Astrocyte (in vitro differentiated cells and primary cell): ENCODE results near the gene PIK3CD. TPM values are rescaled to one million over a fixed set of nuclear protein-coding genes. Genes with fewer than 3 reads are reported as not detected.
A peak's percentile ranks its signal among the peaks of the same experiment; 100 is the strongest.

Experiments used
- DNase-seq: peaks from one replicate; pipeline ENCODE4 v3.0.0-alpha.2; 2010; ENCODE audit warnings: low read depth
- FAIRE-seq: peaks from 2 replicates; lab custom pipeline; 2011; peaks lifted over from hg19 to GRCh38; lab: Jason Lieb, UNC
- H2AFZ ChIP-seq: 2 replicates; pipeline ENCODE4 v1.6.0; 2012; ENCODE audit warnings: low read depth, low read length, inconsistent platforms
- H3K27ac ChIP-seq: 2 replicates; pipeline ENCODE4 v1.5.1; 2011; ENCODE audit warnings: low read depth, low read length, inconsistent platforms
- H3K27me3 ChIP-seq: 2 replicates; pipeline ENCODE4 v1.6.0; 2011; ENCODE audit warnings: low read length, inconsistent platforms; ENCODE audit not compliant: insufficient read depth
- H3K36me3 ChIP-seq: 2 replicates; pipeline ENCODE4 v1.5.1; 2011; ENCODE audit warnings: low read length, inconsistent platforms; ENCODE audit not compliant: insufficient read depth
- H3K4me1 ChIP-seq: 2 replicates; pipeline ENCODE4 v1.5.1; 2011; ENCODE audit warnings: low read length, inconsistent platforms; ENCODE audit not compliant: insufficient read depth
- H3K4me2 ChIP-seq: 2 replicates; pipeline ENCODE4 v1.6.0; 2012; ENCODE audit warnings: low read length, inconsistent platforms
- H3K4me3 ChIP-seq: 2 replicates; pipeline ENCODE4 v1.5.1; 2011; ENCODE audit warnings: low read depth, mild to moderate bottlenecking, low read length, inconsistent platforms; ENCODE audit not compliant: insufficient read depth
- H3K79me2 ChIP-seq: 2 replicates; pipeline ENCODE4 v1.6.0; 2012; ENCODE audit warnings: mild to moderate bottlenecking, low read length, inconsistent platforms; ENCODE audit not compliant: insufficient read depth
- H3K9ac ChIP-seq: 2 replicates; pipeline ENCODE4 v1.6.0; 2012; ENCODE audit warnings: mild to moderate bottlenecking, low read length, inconsistent platforms
- H3K9me3 ChIP-seq: 2 replicates; pipeline ENCODE4 v1.5.1; 2012; ENCODE audit warnings: low read depth, mild to moderate bottlenecking, low read length, inconsistent platforms; ENCODE audit not compliant: insufficient read depth
- H4K20me1 ChIP-seq: 2 replicates; pipeline ENCODE4 v1.6.0; 2012; ENCODE audit warnings: low read length, inconsistent platforms; ENCODE audit not compliant: insufficient read depth
- H3K27ac Mint-ChIP-seq: one replicate; pipeline ENCODE4 v1.8.0; 2021; ENCODE audit warnings: mild to moderate bottlenecking, mixed read lengths; ENCODE audit not compliant: unreplicated experiment
- H3K27me3 Mint-ChIP-seq: one replicate; pipeline ENCODE4 v1.8.0; 2021; ENCODE audit warnings: low read depth, mixed read lengths; ENCODE audit not compliant: unreplicated experiment
- H3K36me3 Mint-ChIP-seq: one replicate; pipeline ENCODE4 v1.8.0; 2021; ENCODE audit warnings: low read depth, mixed read lengths; ENCODE audit not compliant: unreplicated experiment
- H3K4me1 Mint-ChIP-seq: one replicate; pipeline ENCODE4 v1.8.0; 2021; ENCODE audit warnings: low read depth, mixed read lengths; ENCODE audit not compliant: unreplicated experiment
- H3K4me3 Mint-ChIP-seq: one replicate; pipeline ENCODE4 v1.8.0; 2021; ENCODE audit warnings: mild to moderate bottlenecking, moderate library complexity, mixed read lengths; ENCODE audit not compliant: unreplicated experiment
- H3K9me3 Mint-ChIP-seq: one replicate; pipeline ENCODE4 v1.8.0; 2021; ENCODE audit warnings: mild to moderate bottlenecking, mixed read lengths; ENCODE audit not compliant: unreplicated experiment
- CTCF ChIP-seq: IDR thresholded peaks from 2 replicates; pipeline ENCODE4 v1.5.1; 2011; ENCODE audit warnings: low read depth, mild to moderate bottlenecking, inconsistent platforms, low read length, moderate library complexity; ENCODE audit not compliant: insufficient read depth
- EZH2 ChIP-seq: IDR thresholded peaks from 2 replicates; pipeline ENCODE4 v1.6.1; 2012; ENCODE audit warnings: mild to moderate bottlenecking, low read length, inconsistent platforms; ENCODE audit not compliant: insufficient read depth
- total RNA-seq: library from RNA; stranded (reverse); gene quantifications from 2 replicates; pipeline ENCODE4 v1.2.1, GENCODE V29; 2021

Gene PIK3CD
- total RNA-seq, 1 donor from 2014 or later: 29.5 TPM

- H3K9me3 ChIP-seq: no peaks in the 10 kb centered on the region
- no peak overlapping the region for H3K27ac ChIP-seq
- FAIRE-seq: no peak
- H3K27me3 ChIP-seq: no peaks in the 10 kb centered on the region
- no peak overlapping the region for H2AFZ ChIP-seq
- Mint-ChIP-seq H3K27me3 (no peaks in the 10 kb centered on the region), H3K27ac (no peak overlapping the region), H3K4me3 (no peak overlapping the region), H3K4me1 (peaks cover 28% of the 10 kb centered on the region), H3K36me3 (peaks cover 11% of the 10 kb centered on the region), H3K9me3 (peaks cover 2% of the 10 kb centered on the region)
- no peak for DNase-seq
- H3K36me3 ChIP-seq: no peaks in the 10 kb centered on the region
- peaks cover 36% of the 10 kb centered on the region for H3K79me2 ChIP-seq
- no peaks in the 10 kb centered on the region for H4K20me1 ChIP-seq
- H3K4me1 ChIP-seq: peaks cover 23% of the 10 kb centered on the region
- H3K4me2 ChIP-seq: no peak overlapping the region
- TF ChIP-seq EZH2: no peak
- no peak for TF ChIP-seq CTCF
- H3K4me3 ChIP-seq: no peak overlapping the region
- H3K9ac ChIP-seq: no peak overlapping the region
Measured at GRCh38 chr1:9703681-9704080, 52.1 kb downstream of the PIK3CD start.

- H3K36me3 Mint-ChIP-seq: peaks cover 11% of the 10 kb centered on the region
- peaks cover 2% of the 10 kb centered on the region for H3K9me3 Mint-ChIP-seq
- DNase-seq (peak; percentile 61), FAIRE-seq (no peak)
- H3K4me1 Mint-ChIP-seq: peaks cover 15% of the 10 kb centered on the region
- Histone ChIP-seq H3K9ac (no peak overlapping the region), H2AFZ (no peak overlapping the region), H3K27ac (peak overlapping the region; percentile 17), H3K4me1 (peaks cover 19% of the 10 kb centered on the region), H3K36me3 (peaks cover 3% of the 10 kb centered on the region), H3K9me3 (no peaks in the 10 kb centered on the region), H3K27me3 (no peaks in the 10 kb centered on the region), H3K4me3 (no peak overlapping the region), H3K79me2 (peaks cover 31% of the 10 kb centered on the region), H4K20me1 (no peaks in the 10 kb centered on the region), H3K4me2 (peak overlapping the region; percentile 59)
- H3K27me3 Mint-ChIP-seq: no peaks in the 10 kb centered on the region
- no peak overlapping the region for H3K4me3 Mint-ChIP-seq
- H3K27ac Mint-ChIP-seq: peak overlapping the region; percentile 58
- no peak for TF ChIP-seq EZH2
- no peak for TF ChIP-seq CTCF
Measured at GRCh38 chr1:9705337-9706093, 54.0 kb downstream of the PIK3CD start.

GRCh38 chr1:9706178-9706577 lies 54.6 kb downstream of the PIK3CD start:
- Mint-ChIP-seq H3K9me3 (peaks cover 2% of the 10 kb centered on the region), H3K36me3 (peaks cover 10% of the 10 kb centered on the region), H3K4me3 (no peak overlapping the region), H3K27ac (no peak overlapping the region), H3K4me1 (peaks cover 9% of the 10 kb centered on the region), H3K27me3 (no peaks in the 10 kb centered on the region)
- FAIRE-seq: no peak
- Histone ChIP-seq H3K9me3 (no peaks in the 10 kb centered on the region), H3K9ac (no peak overlapping the region), H3K79me2 (peaks cover 31% of the 10 kb centered on the region), H3K4me2 (no peak overlapping the region), H3K4me1 (peaks cover 12% of the 10 kb centered on the region), H4K20me1 (no peaks in the 10 kb centered on the region), H3K4me3 (no peak overlapping the region), H3K36me3 (peaks cover 3% of the 10 kb centered on the region), H3K27ac (no peak overlapping the region), H2AFZ (no peak overlapping the region), H3K27me3 (no peaks in the 10 kb centered on the region)
- no peak for DNase-seq
- no peak for TF ChIP-seq EZH2
- TF ChIP-seq CTCF: no peak
